Keratinocyte (primary cell): ENCODE results near the gene ACBD6. TPM values are rescaled to one million over a fixed set of nuclear protein-coding genes. Genes with fewer than 3 reads are reported as not detected.

Source experiments
- DNase-seq: peaks from one replicate; pipeline ENCODE4 v3.0.0-alpha.2; 2011; ENCODE audit warnings: low read depth, missing footprints, low spot score
- FAIRE-seq: peaks from 2 replicates; lab custom pipeline; 2011; peaks lifted over from hg19 to GRCh38; lab: Jason Lieb, UNC
- H2AFZ ChIP-seq: 2 replicates; pipeline ENCODE4 v1.6.0; 2012; ENCODE audit warnings: low read length, control low read depth, inconsistent platforms; ENCODE audit not compliant: control insufficient read depth
- H3K27ac ChIP-seq: 2 replicates; pipeline ENCODE4 v1.5.1; 2011; ENCODE audit warnings: low read length; ENCODE audit not compliant: control insufficient read depth, insufficient read depth
- H3K27me3 ChIP-seq: 3 replicates; pipeline ENCODE4 v1.6.0; 2011; ENCODE audit warnings: low read length; ENCODE audit not compliant: control insufficient read depth, insufficient read depth; ENCODE audit errors: extremely low read depth
- H3K36me3 ChIP-seq, 2 experiments: 2 replicates in 1 of 2; 3 replicates in 1 of 2; pipeline ENCODE4 v1.5.1; 2011; ENCODE audit warnings: low read length in 2 of 2, mild to moderate bottlenecking in 1 of 2; ENCODE audit not compliant: control insufficient read depth in 2 of 2, insufficient read depth in 2 of 2; ENCODE audit errors: extremely low read depth in 1 of 2
- H3K4me1 ChIP-seq: 3 replicates; pipeline ENCODE4 v1.5.1; 2011; ENCODE audit warnings: low read length; ENCODE audit not compliant: control insufficient read depth, insufficient read depth; ENCODE audit errors: extremely low read depth
- H3K4me2 ChIP-seq: 3 replicates; pipeline ENCODE4 v1.6.0; 2011; ENCODE audit warnings: low read depth, low read length; ENCODE audit not compliant: control insufficient read depth, insufficient read depth; ENCODE audit errors: extremely low read depth
- H3K4me3 ChIP-seq, 3 experiments: fragments of 200-600 bp in 1 of 3; sonication (generic) in 1 of 3; 2 replicates in 2 of 3; 3 replicates in 1 of 3; pipeline ENCODE4 v1.5.1; 2011 to 2016; ENCODE audit warnings: low read length in 3 of 3, mild to moderate bottlenecking in 3 of 3, control low read depth in 2 of 3, inconsistent platforms in 1 of 3, low read depth in 1 of 3, mixed read lengths in 1 of 3, mixed run types in 1 of 3, moderate library complexity in 1 of 3; ENCODE audit not compliant: control insufficient read depth in 2 of 3, insufficient read depth in 2 of 3; ENCODE audit errors: extremely low read depth in 1 of 3
- H3K79me2 ChIP-seq: 2 replicates; pipeline ENCODE4 v1.6.0; 2012; ENCODE audit warnings: low read length; ENCODE audit not compliant: control insufficient read depth, insufficient read depth
- H3K9ac ChIP-seq: 3 replicates; pipeline ENCODE4 v1.6.0; 2011; ENCODE audit warnings: low read length; ENCODE audit not compliant: control insufficient read depth, insufficient read depth; ENCODE audit errors: extremely low read depth
- H3K9me1 ChIP-seq: 3 replicates; pipeline ENCODE4 v1.6.0; 2011; ENCODE audit warnings: low read length; ENCODE audit not compliant: control insufficient read depth, insufficient read depth; ENCODE audit errors: extremely low read depth
- H3K9me3 ChIP-seq: 2 replicates; pipeline ENCODE4 v1.5.1; 2012; ENCODE audit warnings: low read depth, low read length; ENCODE audit not compliant: control insufficient read depth
- H4K20me1 ChIP-seq: 3 replicates; pipeline ENCODE4 v1.6.0; 2011; ENCODE audit warnings: low read length; ENCODE audit not compliant: control insufficient read depth, insufficient read depth; ENCODE audit errors: extremely low read depth
- CTCF ChIP-seq, 3 experiments: IDR thresholded peaks in 1 of 3; conservative IDR thresholded peaks in 1 of 3; optimal IDR thresholded peaks in 1 of 3; 2 replicates in 2 of 3; 3 replicates in 1 of 3; pipeline versions ENCODE3 to v1.5.1; 2011; ENCODE audit warnings: low read length in 3 of 3, mild to moderate bottlenecking in 3 of 3, moderate library complexity in 2 of 3, control low read depth in 1 of 3, inconsistent platforms in 1 of 3; ENCODE audit not compliant: insufficient read depth in 2 of 3; ENCODE audit errors: extremely low read depth in 1 of 3
- EZH2 ChIP-seq: IDR thresholded peaks from one replicate; pipeline ENCODE4 v1.6.1; 2012; ENCODE audit warnings: inconsistent platforms, mild to moderate bottlenecking, low read length, moderate library complexity
- dilution Hi-C: fragments of 300-500 bp; cut with MboI; formaldehyde crosslinking; loops from one replicate; pipeline ENCODE4 v1.7.0; 2020; ENCODE audit warnings: low sequenced_read_pairs; ENCODE audit not compliant: extremely low pct_ligation_motif_present
- polyA plus RNA-seq, 5 experiments: library from polyadenylated mRNA; depleted of rRNA in 3 of 5; stranded (reverse) in 3 of 5; stranded (forward) in 1 of 5; unstranded in 1 of 5; fragments of >200 nt; gene quantifications; 1 replicate in 1 of 5; 2 replicates in 3 of 5; 3 replicates in 1 of 5; pipeline versions ENCODE4 v1.2.1 to v1.2.3, GENCODE V29; 2011 to 2012; ENCODE audit warnings: missing spikeins in 2 of 5, low read depth in 1 of 5, low replicate concordance in 1 of 5

ACBD6 gene
- polyA plus RNA-seq, 1 donor (not counting 4 experiments of a cell fraction or from before 2014, with no cell fraction given): 47.5 TPM

DNA sequence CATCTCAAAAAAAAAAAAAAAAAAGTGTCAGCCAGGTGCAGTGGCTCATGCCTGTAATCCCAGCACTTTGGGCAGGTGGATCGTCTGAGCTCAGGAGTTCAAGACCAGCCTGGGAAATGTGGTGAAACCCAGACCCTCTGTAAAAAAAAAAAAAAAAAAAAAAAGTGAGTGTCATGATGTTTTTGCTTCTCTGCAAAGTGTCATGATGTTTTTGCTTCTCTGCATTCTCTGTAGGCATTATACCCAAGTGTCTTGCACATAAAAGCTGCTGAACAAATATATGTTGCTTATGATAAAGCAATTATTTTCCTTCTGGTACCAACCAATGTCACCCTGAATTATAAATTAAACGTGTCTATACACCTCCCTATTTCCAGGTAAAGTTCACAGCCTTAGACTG, 1.7 kb downstream of the ACBD6 start:
- dilution Hi-C loops: loop anchor here (25.0 kb wide), 1 partner anchor 362 kb away; no protein-coding TSS in a partner anchor
- Histone ChIP-seq H3K9me3 (no peaks in the 10 kb centered on the region), H3K4me1 (peaks cover 24% of the 10 kb centered on the region), H3K4me2 (peak overlapping the region; percentile 98), H3K79me2 (peaks cover 54% of the 10 kb centered on the region), H3K4me3 (peak overlapping the region in 2 of 3 experiments; percentile 98 to 99), H4K20me1 (no peaks in the 10 kb centered on the region), H3K9me1 (no peaks in the 10 kb centered on the region), H3K36me3 (peaks cover 0 to 3% of the 10 kb centered on the region in 2 experiments), H3K27me3 (no peaks in the 10 kb centered on the region), H3K9ac (no peak overlapping the region), H3K27ac (peak overlapping the region; percentile 93), H2AFZ (no peak overlapping the region)
- no peak for TF ChIP-seq CTCF (optimal IDR thresholded peaks at IDR 0.05 in 1 of 3, IDR thresholded peaks at IDR 0.05 in 1 of 3, conservative IDR thresholded peaks at IDR 0.05 in 1 of 3; ENCODE audit: extremely low read depth in 1 of 3, insufficient read depth in 2 of 3, low read length in 3 of 3)
- no peak for TF ChIP-seq EZH2
- DNase-seq (no peak), FAIRE-seq (no peak)

GRCh38 chr1:180498594-180498993, 3.8 kb downstream of the ACBD6 start:
- dilution Hi-C loops: no loop called here
- DNase-seq: no peak
- H3K4me2 ChIP-seq: no peak overlapping the region

More at GRCh38 chr1:180498594-180498993, 3.8 kb downstream of the ACBD6 start:
- no peaks in the 10 kb centered on the region for H4K20me1 ChIP-seq
- no peaks in the 10 kb centered on the region for H3K9me1 ChIP-seq
- H3K9ac ChIP-seq: no peak overlapping the region
- peaks cover 59% of the 10 kb centered on the region for H3K79me2 ChIP-seq
- TF ChIP-seq CTCF (optimal IDR thresholded peaks at IDR 0.05 in 1 of 3, IDR thresholded peaks at IDR 0.05 in 1 of 3, conservative IDR thresholded peaks at IDR 0.05 in 1 of 3; ENCODE audit: extremely low read depth in 1 of 3, insufficient read depth in 2 of 3, low read length in 3 of 3) (no peak), EZH2 (no peak)
- H3K27ac ChIP-seq: no peak overlapping the region
- no peaks in the 10 kb centered on the region for H3K27me3 ChIP-seq
- peaks cover 24% of the 10 kb centered on the region for H3K4me1 ChIP-seq
- FAIRE-seq: no peak
- H3K4me3 ChIP-seq: no peak overlapping the region
- peaks cover 0 to 3% of the 10 kb centered on the region in 2 experiments for H3K36me3 ChIP-seq
- no peaks in the 10 kb centered on the region for H3K9me3 ChIP-seq
- H2AFZ ChIP-seq: no peak overlapping the region
